Endometrium (tissue), 2 donors: Measurements from ENCODE around the gene RGS3.

Experiments
- FAIRE-seq: peaks from 2 replicates; lab custom pipeline; 2012; peaks lifted over from hg19 to GRCh38; lab: Jason Lieb, UNC
- donor health status: control.
- donor health status: control.

Gene RGS3

DNA sequence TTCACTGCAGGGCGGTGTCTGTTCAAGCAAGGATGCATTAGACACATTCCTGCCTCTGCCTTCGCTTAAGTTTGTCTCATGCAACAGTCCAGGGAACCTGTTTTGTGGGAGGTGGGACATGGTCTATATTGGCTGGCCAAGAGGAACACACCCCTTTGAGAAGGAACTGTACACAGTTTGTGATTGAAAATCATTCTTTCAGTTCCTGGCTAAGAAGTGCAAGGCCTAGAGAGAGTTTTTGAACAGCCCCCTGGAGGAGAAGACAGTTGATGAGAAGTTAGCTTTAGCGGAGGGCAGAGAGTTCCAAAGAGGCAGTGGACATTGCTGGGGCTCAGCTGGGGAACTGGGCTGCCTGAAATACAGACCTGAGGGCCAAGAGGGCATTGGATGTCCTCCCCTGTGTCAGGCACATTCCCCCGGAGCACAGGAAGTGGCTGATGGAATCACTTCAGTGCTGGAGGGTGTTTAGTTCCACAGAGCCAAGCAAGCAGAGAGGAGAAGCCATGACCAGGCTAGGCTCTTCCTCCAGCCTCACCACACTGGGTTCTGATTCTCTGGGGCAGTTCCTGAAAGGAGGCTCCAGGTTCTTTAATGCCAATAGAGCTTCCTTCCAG lies 66.6 kb downstream of the RGS3 start:
- no peak for FAIRE-seq

DNA sequence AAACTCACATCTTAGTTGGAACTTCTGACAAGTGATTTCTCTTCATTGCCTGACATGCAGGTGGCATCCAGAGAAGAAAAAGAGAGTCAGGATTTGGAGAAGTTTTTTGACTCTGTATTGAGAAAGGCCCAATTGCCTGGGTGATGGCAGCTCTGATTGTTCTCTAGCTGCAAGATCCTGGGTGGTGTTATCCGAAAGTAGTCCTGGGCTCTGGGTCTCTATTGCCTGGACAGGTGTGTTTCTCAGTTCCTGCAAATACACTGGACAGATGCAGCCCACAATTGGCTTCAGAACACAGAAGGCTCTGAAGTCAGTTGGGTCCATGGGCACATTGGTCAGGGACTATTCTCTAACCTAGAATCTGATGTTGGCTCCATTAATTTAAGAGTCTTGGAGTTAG lies 67.4 kb downstream of the RGS3 start:
- FAIRE-seq: no peak

DNA sequence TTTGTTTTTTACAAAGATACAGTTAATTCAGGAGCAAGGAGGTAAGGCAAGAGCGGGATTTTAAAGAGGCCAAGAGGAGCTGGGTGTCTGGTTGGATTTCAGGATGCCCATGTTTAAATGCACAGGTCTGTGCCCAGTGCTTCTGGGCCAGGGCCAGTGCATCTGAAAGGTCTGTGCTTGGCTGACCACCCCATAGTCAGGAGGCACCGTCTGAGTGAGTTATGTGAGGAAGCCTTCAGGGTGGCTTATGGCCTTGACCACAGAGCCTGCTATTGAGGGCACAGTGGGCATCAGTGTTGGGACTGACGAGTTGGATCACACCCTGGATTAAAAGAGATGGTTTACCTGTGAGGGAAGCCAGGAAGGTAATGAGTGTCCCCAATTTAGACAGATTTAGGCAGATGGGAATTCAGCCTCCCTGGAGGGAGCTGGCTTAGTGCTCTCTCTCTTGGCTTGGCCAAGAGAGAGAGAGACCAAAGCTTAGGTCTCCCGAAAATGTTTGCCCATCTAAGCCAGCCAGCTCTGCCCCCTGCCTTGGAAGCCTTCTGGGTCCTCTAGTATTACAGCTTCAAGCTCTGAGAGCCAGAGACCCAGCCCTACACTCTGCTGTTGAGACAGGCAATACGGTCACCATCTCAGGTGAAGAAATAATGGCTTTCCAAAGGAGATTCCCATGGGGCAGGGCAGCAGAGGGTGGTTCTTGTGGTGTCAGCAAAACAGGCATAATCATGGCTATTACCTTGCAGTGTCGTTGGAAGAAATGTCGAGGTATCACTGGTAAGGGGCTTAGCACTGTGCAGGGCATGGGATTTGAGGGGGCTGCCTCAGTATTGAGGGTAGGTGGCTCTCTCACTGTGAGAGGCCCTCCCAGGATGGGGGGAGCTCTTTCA lies 68.6 kb downstream of the RGS3 start:
- FAIRE-seq: no peak

DNA sequence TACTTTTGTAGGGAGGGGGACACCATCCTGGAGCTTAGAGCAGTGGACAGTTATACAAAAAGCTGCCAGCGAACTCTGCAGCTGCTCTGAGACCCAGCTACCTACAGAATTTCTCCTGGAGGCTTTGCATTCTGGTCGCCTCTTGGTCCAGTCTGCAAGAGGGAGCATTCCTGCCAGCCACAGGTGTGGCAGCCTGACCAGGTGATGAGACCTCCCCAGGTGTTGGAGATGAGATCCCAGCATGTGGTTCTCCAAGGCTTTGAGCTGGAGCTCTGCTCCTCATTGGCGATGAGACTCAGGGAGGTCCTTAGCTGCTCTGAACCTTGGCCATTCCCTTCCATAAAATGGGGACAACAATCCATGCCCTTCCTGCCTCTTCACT lies 69.3 kb downstream of the RGS3 start:
- no peak for FAIRE-seq

DNA sequence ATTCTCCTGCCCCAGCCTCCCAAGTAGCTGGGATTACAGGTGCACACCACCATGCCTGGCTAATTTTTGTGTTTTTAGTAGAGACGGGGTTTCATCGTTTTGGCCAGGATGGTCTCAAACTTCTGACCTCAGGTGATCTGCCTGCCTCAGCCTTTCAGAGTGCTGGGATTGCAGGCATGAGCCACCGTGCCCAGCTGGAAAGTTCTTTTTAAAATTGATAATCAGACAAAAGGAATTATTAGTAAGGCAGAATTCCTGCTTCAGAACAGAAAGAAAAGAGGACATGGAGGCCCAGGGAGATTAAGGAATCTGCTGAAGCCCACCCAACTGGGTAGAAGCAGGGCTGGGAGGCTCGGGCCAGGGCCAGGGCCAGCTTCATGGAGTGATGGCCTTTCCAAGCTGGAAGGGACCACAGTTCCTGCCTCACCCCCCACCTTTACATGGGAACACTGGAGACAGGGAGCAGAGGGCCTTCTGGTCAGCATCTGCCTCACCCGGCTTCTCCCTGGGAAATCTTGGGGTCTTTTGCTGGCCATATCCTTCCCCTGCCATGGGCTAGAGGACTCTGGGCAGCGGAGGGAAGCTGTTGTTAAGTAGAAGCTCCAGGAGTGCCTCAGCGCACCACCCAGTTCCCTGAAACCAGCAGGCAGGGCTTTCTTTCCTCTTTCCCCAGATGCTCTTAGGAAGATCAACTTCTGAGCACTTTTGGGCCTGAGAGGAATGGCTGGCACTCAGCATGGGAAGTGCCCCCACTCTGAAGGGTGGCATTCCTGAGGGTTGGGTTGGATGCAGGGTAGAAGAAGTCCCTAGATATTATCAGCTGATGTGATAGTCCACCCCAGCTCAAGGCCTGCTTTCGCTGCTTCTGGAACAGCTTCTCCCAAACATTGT lies 70.1 kb downstream of the RGS3 start:
- no peak for FAIRE-seq

DNA sequence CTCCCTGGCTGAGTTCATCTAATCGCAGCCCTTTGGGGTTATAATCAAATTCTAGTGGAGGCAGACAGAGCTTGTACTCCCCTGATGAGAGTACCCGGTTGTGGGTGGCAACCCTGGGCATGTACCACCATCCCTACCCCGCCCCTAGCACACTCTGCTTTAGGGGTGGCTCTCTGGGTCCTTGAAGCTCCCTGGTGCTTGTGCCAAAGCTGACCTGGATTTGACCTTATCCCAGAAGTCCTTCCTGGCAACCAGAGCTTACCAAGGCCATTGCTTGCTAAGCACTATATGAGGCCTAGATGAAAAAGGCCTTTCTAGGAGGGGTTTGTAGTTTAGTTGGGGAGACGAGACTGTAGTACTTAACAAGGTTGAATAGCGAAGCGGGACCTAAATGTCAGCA lies 72.2 kb downstream of the RGS3 start:
- FAIRE-seq: no peak

DNA sequence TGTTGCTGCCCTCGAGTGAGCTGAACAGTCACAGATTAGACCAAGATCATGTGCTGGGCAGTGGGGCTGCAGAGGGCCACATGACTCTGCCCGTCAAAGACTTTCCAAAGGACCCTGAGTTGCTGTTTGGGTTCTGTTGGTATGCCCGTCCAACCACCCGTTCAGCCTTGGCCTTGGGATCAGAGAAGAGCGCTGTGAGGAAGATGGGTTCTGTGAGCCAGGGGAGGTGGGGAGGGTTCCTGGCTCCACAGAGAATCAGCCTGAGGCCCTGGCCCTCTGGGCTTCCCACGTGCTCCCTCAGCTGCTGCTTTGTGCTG lies 72.6 kb downstream of the RGS3 start:
- no peak for FAIRE-seq

DNA sequence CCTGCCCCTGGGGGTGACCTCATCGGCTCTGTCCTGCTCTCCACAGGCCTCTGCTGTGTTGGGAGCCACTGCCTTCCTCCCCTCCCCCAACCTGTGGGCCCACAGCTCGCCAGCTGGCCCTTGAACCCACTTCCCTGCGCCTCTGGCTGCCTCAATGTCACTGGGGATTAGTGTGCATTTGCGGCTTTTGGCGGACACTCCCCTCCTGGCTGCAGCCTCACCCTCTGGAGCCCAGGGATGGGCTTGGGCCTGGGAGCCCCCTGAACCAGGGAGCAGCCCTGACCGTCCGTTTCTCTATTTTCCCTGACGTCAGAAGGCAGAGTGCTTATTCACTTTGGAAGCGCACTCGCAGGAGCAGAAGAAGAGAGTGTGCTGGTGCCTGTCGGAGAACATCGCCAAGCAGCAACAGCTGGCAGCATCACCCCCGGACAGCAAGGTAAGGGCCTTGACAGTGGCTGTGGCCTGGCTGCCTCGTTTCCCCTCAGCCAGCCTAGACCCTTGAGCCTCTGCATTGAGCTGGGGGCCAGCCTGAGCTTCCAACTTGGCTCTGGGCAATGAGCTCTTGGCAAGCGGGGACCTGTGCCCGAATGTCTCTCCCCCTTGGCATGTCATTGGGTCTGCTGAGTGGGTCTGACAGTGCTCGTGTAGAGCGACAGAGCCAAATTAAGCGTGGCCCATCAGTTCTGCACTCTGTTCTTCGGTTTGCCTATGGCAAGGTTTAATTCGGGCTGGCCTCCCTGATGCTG lies 73.1 kb downstream of the RGS3 start:
- FAIRE-seq: no peak

DNA sequence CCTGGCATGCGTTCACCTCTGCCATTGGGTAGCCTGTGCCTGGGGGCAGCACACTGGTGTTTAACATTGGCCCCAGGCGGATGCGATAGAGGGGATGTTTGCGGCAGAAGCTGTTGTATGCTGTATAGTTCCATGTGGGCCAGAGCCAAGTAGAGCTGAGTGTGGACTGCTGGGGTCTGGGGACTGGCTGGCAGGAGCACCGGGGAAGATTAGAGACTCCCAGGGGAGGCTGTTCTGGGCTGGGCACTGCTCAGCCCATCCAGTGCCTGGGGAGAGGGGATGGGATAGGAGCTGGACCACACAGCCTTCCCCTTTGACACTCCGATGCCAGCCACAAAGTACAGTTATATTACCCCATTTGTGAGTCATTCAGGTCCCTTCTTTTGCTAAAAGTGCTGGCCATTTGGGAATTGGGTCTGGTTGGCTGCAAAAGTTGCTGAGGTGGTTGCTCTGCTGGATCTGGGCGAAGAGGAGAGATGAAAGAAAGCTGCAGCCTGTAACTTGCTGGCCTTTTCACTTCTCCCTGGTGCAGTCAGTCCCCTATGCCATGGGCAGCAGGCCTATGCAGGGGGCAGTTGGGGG lies 73.8 kb downstream of the RGS3 start:
- no peak for FAIRE-seq

DNA sequence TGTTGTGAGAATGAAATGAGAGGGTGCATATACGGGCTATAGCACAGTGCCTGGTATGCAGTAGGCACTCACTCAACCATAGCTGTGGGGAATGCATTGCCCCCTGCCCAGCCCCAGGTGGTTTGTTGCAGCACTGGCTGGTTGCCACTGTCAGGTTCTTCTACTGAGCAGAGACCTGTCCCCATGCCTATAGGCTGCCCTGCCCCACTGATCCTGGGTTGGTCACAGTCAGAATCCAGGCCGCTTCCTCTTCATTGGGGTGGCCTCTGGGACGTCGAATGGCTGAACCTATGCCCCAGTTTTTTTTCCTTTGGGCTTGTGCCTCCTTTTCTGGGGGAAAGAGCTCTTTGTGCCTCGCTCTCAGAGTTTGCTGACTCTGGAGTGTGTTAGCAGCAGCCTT lies 74.6 kb downstream of the RGS3 start:
- FAIRE-seq: no peak

DNA sequence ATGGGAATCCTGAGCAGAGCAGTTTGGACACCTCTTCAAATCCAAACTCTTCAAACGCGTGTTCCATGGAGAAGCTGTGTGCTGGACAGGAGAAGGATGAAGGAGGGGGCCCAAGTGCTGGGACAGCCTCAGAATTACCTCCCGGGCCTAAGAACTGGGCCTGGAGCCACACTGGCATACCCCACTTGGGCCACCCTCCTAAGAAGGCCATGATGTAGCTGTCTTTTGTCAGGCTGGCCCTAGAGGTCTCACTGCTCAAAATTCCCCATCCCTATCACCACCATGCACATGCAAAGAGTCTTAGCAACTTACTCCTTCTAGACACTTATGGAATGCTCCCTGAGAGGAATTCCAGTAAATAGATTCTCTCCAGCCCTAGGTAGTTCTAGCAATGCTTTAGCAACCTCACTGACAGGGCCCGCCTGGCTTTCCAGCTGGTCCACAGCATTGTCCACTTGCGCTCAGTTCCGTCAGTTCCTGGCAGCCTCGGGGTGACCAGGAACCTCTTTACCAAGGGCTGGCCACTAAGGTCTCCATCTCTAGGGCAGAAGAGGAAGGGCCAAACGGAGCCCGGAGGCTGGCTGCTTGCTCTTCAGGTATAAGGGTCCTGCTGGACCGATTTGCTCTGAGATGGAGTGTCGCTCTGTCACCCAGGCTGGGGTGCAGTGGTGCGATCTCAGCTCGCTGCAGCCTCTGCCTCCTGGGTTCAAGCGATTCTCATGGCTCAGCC lies 75.3 kb downstream of the RGS3 start:
- FAIRE-seq: no peak

DNA sequence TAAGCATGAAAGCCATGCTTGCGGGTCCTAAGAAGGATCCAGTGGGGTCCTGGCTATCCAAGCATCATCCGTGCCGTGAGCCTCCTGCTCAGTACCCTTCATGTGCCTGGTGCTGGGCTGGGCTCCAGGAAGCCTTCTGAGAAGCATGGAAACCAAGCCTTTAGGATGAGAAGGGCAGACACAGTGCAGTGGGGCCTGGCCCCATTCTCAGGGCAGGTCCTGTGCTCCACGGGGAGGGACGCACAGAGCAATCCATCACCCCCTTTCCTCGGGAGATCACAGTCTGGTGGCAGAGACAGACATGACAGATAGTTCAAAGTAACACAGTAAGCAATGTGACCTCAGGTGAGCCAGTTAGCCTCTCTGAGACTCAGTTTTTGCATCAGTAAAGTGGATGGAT lies 76.9 kb downstream of the RGS3 start:
- no peak for FAIRE-seq

DNA sequence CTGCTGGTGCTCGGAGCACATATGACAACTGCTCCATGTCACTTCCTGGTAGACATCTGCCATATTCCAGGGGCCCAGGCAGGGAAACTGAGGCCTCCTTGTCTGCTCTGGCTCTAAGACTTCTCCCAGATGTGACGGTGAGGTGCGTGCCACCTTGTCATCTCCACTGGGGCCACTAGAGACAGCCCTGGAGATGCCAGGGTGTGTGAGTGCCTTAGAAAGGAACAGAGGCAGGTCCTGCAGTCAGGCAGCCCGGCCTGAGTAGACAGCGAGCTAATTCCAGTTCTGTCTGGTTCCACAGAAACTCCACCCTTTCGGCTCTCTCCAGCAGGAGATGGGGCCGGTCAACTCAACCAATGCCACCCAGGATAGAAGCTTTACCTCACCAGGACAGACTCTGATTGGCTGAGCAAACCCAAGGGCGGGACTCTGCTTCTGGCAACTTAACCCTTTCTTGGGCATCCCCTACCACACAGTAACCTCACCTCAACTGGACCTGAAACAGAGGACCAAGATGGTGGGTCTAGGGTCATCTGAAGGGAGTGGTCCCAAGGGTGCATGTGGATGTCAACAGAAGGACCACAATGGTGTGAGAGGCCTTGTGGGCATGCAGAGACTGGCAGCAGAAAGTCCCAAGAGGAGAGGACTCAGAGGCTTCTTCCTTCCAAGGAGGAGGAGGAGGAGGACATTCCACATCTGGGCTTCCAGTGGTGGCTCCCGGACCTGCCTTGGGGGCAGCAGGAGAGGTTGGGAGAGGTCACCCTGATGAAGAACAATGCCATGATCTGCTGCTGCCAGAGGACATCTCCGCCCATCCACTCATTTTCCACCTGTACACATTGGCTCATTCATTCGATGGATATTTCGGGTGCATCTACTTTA lies 77.7 kb downstream of the RGS3 start:
- FAIRE-seq: no peak

DNA sequence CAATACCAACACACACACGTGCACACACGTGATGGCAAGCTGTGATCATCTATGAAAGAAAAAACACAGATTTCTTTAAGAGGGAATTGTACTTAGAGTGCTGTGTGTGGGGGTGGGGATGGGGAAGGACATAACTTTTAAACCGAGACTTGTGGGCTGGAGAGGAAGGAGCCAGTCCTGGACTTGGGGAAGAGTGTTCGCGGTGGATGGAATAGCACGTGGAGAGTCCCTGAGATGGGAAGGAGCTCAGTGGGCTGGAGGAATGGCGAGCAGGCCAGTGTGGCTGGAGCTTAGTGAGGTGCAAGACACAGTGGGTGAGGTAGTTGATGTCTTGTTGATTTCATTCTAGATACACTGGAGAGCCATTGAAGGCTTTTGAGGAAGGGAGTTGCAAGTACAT lies 78.5 kb downstream of the RGS3 start:
- FAIRE-seq: no peak

DNA sequence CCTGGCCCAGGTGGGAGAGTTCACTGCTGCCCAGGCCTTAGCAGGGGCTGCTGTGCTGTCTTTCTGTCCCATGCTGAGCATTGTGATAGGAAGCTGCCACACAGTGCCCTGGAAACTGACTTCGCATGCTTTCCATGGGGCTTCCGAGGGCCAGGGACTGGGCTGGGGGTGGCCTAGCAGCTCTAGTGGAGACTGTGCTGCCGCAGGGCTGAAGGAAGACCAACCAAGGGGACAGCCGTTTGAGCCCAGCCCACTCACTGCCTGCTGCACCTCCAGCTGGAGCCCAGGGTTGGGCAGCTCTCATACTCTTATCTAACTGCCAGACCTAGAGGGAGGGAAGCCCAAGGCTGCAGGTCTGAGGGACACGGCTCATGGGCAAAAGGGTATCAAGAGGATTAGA lies 79.2 kb downstream of the RGS3 start:
- FAIRE-seq: no peak

DNA sequence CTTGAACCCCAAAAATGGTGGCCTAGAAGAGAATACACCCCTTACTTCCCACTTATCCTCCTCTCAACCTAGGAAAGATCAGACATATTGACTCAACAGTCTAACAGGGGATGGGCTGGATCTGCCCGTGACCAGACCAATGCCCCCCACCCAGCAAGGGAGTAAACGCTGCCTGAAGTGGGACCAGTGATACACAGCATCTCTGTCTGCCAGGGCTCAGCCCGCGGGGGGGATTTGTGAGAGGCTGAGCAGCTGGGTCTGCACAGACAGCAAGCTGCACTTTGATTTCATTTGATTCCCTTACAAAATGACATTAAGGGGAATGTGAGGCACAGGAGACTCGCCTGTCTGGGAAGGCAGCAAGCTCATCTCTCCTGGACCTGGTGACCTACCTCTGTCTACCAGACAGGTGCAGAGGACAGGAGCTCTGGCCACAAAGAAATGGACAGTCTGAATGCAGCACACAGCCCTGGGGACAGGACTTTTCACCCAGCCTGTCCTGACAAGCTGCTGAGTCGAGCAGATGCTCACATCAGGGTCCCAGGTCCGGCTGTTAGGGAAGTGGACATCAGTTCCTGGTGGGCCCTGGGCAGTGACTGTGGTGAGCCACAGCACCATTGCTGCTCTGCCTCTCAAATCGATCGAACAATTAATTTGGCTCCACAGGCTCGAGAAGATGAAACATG lies 79.9 kb downstream of the RGS3 start:
- no peak for FAIRE-seq

DNA sequence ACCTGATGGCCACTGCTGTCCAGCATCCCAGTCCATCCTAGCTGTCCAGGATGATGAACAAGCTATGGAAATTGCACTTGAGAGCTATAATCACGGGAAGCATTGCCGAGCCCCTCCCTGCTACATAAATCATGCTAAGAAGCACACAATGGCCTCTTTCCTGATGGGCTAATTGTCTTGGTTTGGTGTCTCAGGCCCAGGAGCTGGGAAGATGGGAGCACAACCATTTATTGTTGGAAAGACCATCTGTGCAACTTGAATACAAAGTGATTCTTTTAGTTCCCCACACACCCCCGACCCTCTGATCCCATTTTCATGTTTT lies 80.4 kb downstream of the RGS3 start:
- no peak for FAIRE-seq

DNA sequence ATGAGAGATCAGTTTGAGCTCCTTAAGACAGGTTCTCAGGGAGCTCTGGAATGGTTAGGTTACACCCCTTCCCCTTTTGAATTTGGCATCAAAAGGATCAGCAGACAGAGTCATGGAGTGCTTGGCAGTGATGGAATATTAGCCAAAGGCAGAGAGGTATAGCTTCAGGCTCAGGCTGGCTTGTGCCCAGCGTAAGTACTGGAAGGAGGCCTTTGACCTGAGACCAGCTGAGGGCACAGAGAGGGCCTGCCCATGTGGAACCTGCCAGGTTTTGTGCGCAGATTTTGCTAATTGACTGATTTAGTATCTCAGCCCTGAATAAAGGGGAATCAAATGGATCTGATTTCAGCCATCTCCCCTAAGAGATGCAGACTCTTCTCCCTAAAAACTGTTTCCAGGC lies 81.5 kb downstream of the RGS3 start:
- FAIRE-seq: no peak

DNA sequence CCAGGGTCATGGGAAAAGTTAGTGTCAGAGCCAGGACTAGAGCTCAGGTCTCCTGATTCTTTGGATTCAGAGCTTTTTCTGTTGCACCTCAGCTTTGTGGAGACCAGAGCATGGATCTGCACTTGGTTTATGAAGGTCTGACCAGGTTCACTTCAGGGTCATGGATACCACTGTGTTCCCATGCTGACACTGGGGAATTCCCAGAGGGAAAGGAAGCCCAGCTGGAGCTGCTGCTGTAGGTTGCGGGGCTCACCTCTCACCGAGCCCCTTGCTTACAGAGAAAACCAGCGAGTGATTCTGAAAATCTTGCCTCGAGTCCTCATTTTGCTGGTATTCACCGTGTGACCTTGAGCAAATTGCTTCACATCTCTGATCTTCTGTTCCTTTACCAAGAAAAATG lies 83.0 kb downstream of the RGS3 start:
- no peak for FAIRE-seq

DNA sequence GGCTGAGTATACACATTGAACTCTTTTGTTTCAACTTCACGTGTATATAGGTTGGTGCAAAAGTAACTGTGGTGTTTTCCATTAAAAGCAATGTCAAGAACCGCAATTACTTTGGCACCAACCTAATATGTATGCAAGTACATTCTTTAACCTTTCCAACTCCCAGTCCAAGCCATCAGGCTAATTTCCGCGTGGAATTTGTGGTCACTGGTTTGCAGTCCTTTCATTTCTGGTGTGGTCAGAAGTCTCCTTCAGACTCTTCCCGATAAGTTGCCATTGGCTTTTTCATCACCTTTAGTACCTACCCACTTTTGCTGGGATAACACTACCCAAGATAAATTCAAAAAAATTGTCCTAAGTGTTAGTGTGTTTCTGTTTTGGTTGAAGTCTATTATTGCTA lies 84.0 kb downstream of the RGS3 start:
- no peak for FAIRE-seq
